H1 (cell line): Measurements from ENCODE around the gene ZNF292. TPM values are rescaled to one million over a fixed set of nuclear protein-coding genes. Genes with fewer than 3 reads are reported as not detected.

ENCODE experiments used
- CBX8 ChIP-seq: fragments of 300-800, 300-1000 bp; sonication (generic); IDR thresholded peaks from 2 replicates; pipeline ENCODE4 v1.7.1; 2016; ENCODE audit warnings: low read depth, low read length, borderline replicate concordance
- FOSL1 ChIP-seq: IDR thresholded peaks from 2 replicates; pipeline ENCODE4 v1.6.1; 2011; ENCODE audit warnings: mild to moderate bottlenecking, low read depth, low read length, moderate library complexity; ENCODE audit not compliant: insufficient read depth
- HDAC6 ChIP-seq: IDR thresholded peaks from one replicate; pipeline ENCODE4 v1.7.1; 2012; ENCODE audit warnings: low read depth, mild to moderate bottlenecking, inconsistent platforms, low read length, moderate library complexity
- MAFK ChIP-seq: IDR thresholded peaks from 2 replicates; pipeline ENCODE4 v1.6.1; 2012; ENCODE audit warnings: low read depth, mild to moderate bottlenecking, improper control_type of control experiment, low read length
- RAD21 ChIP-seq, 2 experiments: IDR thresholded peaks in 1 of 2; conservative IDR thresholded peaks in 1 of 2; 2 replicates each; pipeline ENCODE4 v1.6.1; 2011; ENCODE audit warnings: low read depth in 2 of 2, low read length in 2 of 2, improper control_type of control experiment in 1 of 2, inconsistent platforms in 1 of 2, mild to moderate bottlenecking in 1 of 2, moderate library complexity in 1 of 2
- SIN3A ChIP-seq, 2 experiments: IDR thresholded peaks in 1 of 2; conservative IDR thresholded peaks in 1 of 2; 2 replicates each; pipeline ENCODE4 v1.6.1; 2011 to 2012; ENCODE audit warnings: low read length in 2 of 2, improper control_type of control experiment in 1 of 2, low read depth in 1 of 2, mild to moderate bottlenecking in 1 of 2
- TAF7 ChIP-seq: optimal IDR thresholded peaks from 2 replicates; pipeline ENCODE3; 2011; ENCODE audit warnings: low read depth, mild to moderate bottlenecking, inconsistent platforms, low read length, moderate library complexity, borderline replicate concordance
- polyA plus RNA-seq, 7 experiments: library from polyadenylated mRNA; depleted of rRNA in 3 of 7; stranded (reverse) in 5 of 7; unstranded in 2 of 7; fragments of >200 nt in 5 of 7; fragments of 200-250 nt in 2 of 7; gene quantifications; 1 replicate in 5 of 7; 2 replicates in 1 of 7; 4 replicates in 1 of 7; pipeline versions ENCODE4 v1.2.1 to v1.2.3, GENCODE V29; 2011 to 2013; ENCODE audit warnings: missing spikeins in 2 of 7, mixed read lengths in 2 of 7
- total RNA-seq: library from RNA; stranded (reverse); fragmentation: NEBNext Ultra II Directional; extraction: Animal tissue kit (Norgen Biotek cat#: 25700); gene quantifications from 2 replicates; pipeline ENCODE4 v1.2.1, GENCODE V29; 2021
- TF ChIP-seq, protein P1 (sequence below): fragments of 300-600 bp; sonication (generic); IDR thresholded peaks from 2 replicates; pipeline ENCODE4 v1.7.1; 2012; ENCODE audit warnings: low read length, moderate library complexity, mild to moderate bottlenecking, inconsistent platforms; ENCODE audit not compliant: insufficient replicate concordance

Gene ZNF292
- total and polyA plus RNA-seq, 2 of the 8 experiments (the other 6 are each of a cell fraction or from before 2014, with no cell fraction given) = 6.8 to 44.2 TPM

DNA sequence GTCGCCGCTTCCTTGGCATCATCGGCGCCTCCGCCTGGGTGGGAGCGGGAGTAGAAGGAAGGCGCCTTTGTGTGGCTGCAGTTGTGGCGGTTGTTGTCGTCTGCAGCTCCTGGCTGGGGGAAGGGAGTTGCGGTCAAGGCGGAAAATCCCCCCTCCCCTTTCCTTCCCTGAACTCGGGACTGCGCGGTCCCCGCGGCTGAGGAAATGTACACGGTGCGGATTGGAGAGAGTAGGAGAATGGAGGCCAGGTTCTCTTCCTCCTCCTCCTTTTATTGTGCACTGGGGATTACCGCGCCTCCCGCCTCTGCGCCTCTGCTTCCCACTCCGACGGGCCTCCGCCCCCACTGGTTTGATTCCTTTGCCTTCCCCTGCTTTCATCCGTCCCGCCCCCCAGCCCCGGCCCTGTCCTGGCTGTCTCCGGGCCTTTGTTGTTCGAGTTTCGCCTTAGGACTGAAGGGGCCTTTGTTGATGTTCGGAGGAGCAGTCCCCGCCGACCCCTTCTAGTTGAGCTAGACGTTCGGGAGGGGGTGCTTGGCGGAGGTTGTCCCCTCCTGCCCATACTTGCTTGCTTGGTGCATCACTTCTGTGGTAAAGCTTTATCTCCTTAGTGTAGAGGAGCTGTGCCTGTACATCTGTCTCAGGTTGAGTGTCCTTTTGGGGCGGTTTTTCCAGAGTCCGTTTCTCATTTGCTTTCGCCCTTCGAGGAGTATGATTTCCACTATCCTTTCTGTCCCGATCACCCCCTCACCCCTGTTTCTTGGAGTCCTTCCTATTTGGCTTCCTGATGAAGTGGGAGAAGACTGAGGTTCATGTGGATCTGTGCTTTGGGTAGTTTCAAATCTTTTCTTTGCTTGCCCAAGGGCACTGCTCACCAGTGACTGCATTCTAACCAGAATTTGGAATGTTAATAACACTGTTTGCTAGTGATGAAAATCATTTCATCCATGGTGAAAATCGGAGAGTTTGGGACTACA lies 764 bp downstream of the ZNF292 start (continued):
- TF ChIP-seq SIN3A (conservative IDR thresholded peaks at IDR 0.05 in 1 of 2, IDR thresholded peaks at IDR 0.05 in 1 of 2; ENCODE audit: low read depth in 1 of 2, low read length in 2 of 2) = 0 out of 4 replicates have a peak, but pooled peaks of 1 of the 2 experiments have one; percentile 29
- 0 out of 4 replicates have a peak, but pooled peaks of 1 of the 2 experiments have one; percentile 14 for TF ChIP-seq RAD21 (IDR thresholded peaks at IDR 0.05 in 1 of 2, conservative IDR thresholded peaks at IDR 0.05 in 1 of 2; ENCODE audit: low read depth in 2 of 2, low read length in 2 of 2)
- TF ChIP-seq, protein P1, sequence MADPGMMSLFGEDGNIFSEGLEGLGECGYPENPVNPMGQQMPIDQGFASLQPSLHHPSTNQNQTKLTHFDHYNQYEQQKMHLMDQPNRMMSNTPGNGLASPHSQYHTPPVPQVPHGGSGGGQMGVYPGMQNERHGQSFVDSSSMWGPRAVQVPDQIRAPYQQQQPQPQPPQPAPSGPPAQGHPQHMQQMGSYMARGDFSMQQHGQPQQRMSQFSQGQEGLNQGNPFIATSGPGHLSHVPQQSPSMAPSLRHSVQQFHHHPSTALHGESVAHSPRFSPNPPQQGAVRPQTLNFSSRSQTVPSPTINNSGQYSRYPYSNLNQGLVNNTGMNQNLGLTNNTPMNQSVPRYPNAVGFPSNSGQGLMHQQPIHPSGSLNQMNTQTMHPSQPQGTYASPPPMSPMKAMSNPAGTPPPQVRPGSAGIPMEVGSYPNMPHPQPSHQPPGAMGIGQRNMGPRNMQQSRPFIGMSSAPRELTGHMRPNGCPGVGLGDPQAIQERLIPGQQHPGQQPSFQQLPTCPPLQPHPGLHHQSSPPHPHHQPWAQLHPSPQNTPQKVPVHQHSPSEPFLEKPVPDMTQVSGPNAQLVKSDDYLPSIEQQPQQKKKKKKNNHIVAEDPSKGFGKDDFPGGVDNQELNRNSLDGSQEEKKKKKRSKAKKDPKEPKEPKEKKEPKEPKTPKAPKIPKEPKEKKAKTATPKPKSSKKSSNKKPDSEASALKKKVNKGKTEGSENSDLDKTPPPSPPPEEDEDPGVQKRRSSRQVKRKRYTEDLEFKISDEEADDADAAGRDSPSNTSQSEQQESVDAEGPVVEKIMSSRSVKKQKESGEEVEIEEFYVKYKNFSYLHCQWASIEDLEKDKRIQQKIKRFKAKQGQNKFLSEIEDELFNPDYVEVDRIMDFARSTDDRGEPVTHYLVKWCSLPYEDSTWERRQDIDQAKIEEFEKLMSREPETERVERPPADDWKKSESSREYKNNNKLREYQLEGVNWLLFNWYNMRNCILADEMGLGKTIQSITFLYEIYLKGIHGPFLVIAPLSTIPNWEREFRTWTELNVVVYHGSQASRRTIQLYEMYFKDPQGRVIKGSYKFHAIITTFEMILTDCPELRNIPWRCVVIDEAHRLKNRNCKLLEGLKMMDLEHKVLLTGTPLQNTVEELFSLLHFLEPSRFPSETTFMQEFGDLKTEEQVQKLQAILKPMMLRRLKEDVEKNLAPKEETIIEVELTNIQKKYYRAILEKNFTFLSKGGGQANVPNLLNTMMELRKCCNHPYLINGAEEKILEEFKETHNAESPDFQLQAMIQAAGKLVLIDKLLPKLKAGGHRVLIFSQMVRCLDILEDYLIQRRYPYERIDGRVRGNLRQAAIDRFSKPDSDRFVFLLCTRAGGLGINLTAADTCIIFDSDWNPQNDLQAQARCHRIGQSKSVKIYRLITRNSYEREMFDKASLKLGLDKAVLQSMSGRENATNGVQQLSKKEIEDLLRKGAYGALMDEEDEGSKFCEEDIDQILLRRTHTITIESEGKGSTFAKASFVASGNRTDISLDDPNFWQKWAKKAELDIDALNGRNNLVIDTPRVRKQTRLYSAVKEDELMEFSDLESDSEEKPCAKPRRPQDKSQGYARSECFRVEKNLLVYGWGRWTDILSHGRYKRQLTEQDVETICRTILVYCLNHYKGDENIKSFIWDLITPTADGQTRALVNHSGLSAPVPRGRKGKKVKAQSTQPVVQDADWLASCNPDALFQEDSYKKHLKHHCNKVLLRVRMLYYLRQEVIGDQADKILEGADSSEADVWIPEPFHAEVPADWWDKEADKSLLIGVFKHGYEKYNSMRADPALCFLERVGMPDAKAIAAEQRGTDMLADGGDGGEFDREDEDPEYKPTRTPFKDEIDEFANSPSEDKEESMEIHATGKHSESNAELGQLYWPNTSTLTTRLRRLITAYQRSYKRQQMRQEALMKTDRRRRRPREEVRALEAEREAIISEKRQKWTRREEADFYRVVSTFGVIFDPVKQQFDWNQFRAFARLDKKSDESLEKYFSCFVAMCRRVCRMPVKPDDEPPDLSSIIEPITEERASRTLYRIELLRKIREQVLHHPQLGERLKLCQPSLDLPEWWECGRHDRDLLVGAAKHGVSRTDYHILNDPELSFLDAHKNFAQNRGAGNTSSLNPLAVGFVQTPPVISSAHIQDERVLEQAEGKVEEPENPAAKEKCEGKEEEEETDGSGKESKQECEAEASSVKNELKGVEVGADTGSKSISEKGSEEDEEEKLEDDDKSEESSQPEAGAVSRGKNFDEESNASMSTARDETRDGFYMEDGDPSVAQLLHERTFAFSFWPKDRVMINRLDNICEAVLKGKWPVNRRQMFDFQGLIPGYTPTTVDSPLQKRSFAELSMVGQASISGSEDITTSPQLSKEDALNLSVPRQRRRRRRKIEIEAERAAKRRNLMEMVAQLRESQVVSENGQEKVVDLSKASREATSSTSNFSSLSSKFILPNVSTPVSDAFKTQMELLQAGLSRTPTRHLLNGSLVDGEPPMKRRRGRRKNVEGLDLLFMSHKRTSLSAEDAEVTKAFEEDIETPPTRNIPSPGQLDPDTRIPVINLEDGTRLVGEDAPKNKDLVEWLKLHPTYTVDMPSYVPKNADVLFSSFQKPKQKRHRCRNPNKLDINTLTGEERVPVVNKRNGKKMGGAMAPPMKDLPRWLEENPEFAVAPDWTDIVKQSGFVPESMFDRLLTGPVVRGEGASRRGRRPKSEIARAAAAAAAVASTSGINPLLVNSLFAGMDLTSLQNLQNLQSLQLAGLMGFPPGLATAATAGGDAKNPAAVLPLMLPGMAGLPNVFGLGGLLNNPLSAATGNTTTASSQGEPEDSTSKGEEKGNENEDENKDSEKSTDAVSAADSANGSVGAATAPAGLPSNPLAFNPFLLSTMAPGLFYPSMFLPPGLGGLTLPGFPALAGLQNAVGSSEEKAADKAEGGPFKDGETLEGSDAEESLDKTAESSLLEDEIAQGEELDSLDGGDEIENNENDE = no peak
- no peak for TF ChIP-seq MAFK
- TF ChIP-seq TAF7 = no peak
- no peak for TF ChIP-seq CBX8
- TF ChIP-seq HDAC6 = no peak
- no peak for TF ChIP-seq FOSL1
